KOPT-K1 (cell line): ENCODE results near the gene MLC1.
"Not testable (repeated sequence)": the region's sequence is repeated elsewhere in the genome, so short reads cannot be mapped to it uniquely, and the experiment has no call there.

Experiments used
- H3K27ac ChIP-seq: fragments of 200-600 bp; sonication (generic); 2 replicates; pipeline ENCODE4 v1.5.1; 2016; ENCODE audit warnings: antibody characterized with exemption, mild to moderate bottlenecking, low read depth, low read length; ENCODE audit not compliant: poor library complexity, severe bottlenecking
- H3K36me3 ChIP-seq: fragments of 200-600 bp; sonication (generic); 2 replicates; pipeline ENCODE4 v1.5.1; 2017; ENCODE audit warnings: antibody characterized with exemption, mild to moderate bottlenecking, low read length, moderate library complexity; ENCODE audit not compliant: insufficient read depth
- H3K9me3 ChIP-seq: fragments of 200-600 bp; sonication (generic); 2 replicates; pipeline ENCODE4 v1.5.1; 2017; ENCODE audit warnings: antibody characterized with exemption, low read length, mild to moderate bottlenecking; ENCODE audit not compliant: insufficient read depth, poor library complexity, severe bottlenecking

MLC1 gene

DNA sequence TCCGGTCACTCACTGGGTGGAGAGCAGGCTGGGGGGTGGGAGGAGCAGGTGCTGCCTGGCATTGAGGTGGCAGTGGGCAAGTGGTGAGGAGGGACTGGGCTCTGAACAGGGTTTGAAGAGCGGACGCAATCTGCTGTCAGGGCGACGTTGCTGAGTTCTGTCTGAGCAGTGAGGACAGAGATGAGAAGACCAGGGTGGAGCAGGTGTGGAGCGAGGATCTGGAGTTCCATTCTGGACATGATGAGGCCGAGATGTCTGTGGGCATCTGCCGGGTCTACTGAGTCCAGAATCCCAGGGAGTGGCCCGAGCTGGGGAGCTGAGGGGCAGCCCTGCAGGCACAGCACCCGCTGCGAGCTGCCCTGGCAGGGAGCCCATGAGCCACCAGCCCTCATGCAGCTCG is 2.4 kb upstream of the MLC1 start:
- H3K36me3 ChIP-seq = no peaks in the 10 kb centered on the region
- H3K9me3 ChIP-seq = peaks cover 8% of the 10 kb centered on the region
- H3K27ac ChIP-seq = no peak overlapping the region

- not testable (repeated sequence) for H3K27ac ChIP-seq, H3K9me3 ChIP-seq, H3K36me3 ChIP-seq
Observed at GRCh38 chr22:50086975-50087374, 1.7 kb upstream of the MLC1 start.

DNA sequence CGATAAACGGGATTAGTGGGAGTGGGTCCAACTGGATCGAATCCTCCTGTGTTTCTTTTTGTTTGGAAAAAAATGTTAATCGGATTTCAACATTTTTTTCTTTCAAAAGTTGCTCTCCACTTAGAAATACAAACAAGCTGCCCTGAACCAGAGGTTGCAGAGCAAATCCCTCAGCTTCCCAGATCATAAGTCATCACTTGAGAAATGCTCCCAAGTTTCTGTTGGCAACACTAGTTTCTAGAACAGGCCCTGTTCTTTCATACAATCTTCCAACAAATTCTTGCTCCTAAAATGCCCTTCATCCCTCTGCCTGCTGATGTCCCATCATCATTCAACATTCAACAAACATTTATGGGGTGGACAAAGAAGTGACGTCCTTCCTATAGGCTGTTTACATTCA is 1.3 kb upstream of the MLC1 start:
- H3K27ac ChIP-seq = no peak overlapping the region
- H3K9me3 ChIP-seq = peaks cover 8% of the 10 kb centered on the region
- H3K36me3 ChIP-seq = no peaks in the 10 kb centered on the region

DNA sequence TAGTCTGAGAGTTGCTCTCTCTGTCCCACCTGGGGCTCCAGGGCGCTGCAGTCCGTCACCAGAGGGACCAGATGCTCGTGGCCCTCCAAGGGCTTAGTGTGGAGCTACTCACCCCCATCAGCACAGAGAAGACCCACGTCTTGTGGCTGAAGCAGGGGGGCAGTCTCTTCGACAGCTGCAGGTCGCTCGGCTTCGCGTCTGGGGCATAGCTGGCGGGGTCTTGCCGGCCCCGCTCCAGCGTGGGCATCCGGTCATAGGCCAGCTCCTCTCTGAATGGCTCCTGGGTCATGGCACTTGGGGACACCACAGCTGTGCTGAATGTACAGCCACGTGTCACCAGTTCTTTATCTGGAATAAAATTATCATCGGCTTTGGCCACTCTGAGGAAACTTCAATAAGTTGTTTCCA is 608 bp downstream of the MLC1 start:
- peaks cover 8% of the 10 kb centered on the region for H3K9me3 ChIP-seq
- H3K27ac ChIP-seq = no peak overlapping the region
- no peaks in the 10 kb centered on the region for H3K36me3 ChIP-seq

- Histone ChIP-seq H3K27ac (no peak overlapping the region), H3K9me3 (peaks cover 8% of the 10 kb centered on the region), H3K36me3 (no peaks in the 10 kb centered on the region)
Observed at GRCh38 chr22:50084080-50084477, 1.1 kb downstream of the MLC1 start.

- Histone ChIP-seq H3K27ac (no peak overlapping the region), H3K36me3 (no peaks in the 10 kb centered on the region), H3K9me3 (peaks cover 8% of the 10 kb centered on the region)
Observed at GRCh38 chr22:50083462-50084079, 1.7 kb downstream of the MLC1 start.

DNA sequence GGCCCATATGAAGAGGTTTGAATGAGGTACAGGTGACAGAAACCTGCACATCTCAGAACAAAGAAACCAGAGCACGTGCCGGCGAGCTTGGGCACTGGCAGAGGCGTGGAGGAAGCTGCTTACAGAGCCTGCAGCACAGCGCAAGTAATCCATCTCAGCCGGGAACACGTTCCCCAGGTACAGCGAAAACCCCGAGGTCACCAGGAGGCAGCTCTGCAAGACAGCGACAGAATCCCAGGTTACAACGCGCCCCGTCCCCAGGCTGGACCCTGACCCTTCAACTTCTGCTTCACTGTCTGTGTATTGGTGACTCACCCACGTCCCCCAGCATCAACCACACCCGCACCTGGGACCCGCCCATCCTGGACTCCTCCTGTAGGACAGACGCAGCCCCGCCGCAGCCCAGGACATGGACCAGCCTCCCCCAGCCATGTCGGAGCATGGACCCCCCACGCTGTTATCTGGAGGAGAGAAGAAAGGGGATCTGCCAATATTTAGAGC is 2.2 kb downstream of the MLC1 start:
- H3K27ac ChIP-seq = no peak overlapping the region
- H3K36me3 ChIP-seq = no peaks in the 10 kb centered on the region
- peaks cover 8% of the 10 kb centered on the region for H3K9me3 ChIP-seq

- Histone ChIP-seq H3K36me3 (no peaks in the 10 kb centered on the region), H3K27ac (no peak overlapping the region), H3K9me3 (peaks cover 3% of the 10 kb centered on the region)
Observed at GRCh38 chr22:50082197-50082715, 3.0 kb downstream of the MLC1 start.

DNA sequence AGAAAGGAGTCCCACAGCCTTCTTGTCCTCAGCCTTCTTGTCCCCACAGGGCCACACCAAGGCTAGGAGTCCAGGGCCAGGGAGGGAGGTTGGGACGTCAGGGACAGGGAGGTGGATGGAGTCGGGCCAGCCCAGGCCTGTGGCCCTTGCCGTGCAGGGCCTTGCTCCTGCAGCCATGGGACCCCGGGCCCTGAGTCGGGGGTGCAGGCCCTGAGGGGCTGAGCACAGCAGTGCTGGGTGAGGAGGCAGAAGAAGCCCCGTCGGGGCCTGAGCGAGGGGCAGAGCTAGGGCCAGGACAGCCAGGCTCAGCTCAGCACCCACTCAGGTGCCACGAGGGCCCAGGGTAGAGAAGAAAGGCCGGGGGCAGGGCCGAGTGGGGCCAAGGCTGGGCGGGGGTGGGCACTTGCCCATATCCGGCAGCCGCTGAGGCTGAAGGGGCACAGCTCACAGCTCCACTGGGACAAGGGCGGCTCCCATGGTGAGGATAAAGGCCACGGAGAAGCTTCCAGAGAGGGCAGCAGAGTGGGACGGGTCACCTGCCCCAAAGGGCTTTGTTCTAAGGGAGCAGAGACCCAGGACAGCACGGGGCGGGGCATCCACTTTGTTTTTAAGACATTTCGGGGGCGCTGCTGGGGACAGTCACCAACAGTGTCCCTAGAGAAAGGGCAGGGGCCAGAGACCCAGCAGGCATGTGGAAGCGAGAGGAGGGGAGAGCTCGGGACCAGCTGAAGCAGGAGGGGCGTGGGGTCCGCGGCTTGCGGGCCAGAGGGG is 3.6 kb downstream of the MLC1 start:
- Histone ChIP-seq H3K9me3 (no peaks in the 10 kb centered on the region), H3K27ac (no peak overlapping the region), H3K36me3 (no peaks in the 10 kb centered on the region)

- Histone ChIP-seq H3K36me3 (no peaks in the 10 kb centered on the region), H3K27ac (no peak overlapping the region), H3K9me3 (no peaks in the 10 kb centered on the region)
Observed at GRCh38 chr22:50080077-50080465, 5.2 kb downstream of the MLC1 start.

DNA sequence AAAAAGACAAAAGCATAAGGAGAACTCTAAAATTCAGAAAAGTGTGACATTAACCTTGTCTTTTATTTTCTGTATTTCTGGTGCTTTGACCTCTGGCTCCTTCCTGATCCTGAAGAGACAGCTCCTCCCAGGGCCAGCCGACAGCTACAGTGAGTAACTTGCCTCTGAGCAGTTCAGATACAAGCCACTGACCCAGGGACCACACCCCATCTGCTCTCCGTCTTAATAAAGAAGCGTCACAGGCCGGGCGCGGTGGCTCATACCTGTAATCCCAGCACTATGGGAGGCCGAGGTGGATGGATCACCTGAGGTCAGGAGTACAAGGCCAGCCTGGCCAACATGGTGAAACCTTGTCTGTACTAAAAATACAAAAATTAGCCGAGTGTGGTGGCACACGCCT is 6.5 kb downstream of the MLC1 start:
- no peaks in the 10 kb centered on the region for H3K9me3 ChIP-seq
- H3K27ac ChIP-seq = no peak overlapping the region
- no peaks in the 10 kb centered on the region for H3K36me3 ChIP-seq

- no peaks in the 10 kb centered on the region for H3K36me3 ChIP-seq
- H3K27ac ChIP-seq = no peak overlapping the region
- no peaks in the 10 kb centered on the region for H3K9me3 ChIP-seq
Observed at GRCh38 chr22:50078246-50078645, 7.0 kb downstream of the MLC1 start.

DNA sequence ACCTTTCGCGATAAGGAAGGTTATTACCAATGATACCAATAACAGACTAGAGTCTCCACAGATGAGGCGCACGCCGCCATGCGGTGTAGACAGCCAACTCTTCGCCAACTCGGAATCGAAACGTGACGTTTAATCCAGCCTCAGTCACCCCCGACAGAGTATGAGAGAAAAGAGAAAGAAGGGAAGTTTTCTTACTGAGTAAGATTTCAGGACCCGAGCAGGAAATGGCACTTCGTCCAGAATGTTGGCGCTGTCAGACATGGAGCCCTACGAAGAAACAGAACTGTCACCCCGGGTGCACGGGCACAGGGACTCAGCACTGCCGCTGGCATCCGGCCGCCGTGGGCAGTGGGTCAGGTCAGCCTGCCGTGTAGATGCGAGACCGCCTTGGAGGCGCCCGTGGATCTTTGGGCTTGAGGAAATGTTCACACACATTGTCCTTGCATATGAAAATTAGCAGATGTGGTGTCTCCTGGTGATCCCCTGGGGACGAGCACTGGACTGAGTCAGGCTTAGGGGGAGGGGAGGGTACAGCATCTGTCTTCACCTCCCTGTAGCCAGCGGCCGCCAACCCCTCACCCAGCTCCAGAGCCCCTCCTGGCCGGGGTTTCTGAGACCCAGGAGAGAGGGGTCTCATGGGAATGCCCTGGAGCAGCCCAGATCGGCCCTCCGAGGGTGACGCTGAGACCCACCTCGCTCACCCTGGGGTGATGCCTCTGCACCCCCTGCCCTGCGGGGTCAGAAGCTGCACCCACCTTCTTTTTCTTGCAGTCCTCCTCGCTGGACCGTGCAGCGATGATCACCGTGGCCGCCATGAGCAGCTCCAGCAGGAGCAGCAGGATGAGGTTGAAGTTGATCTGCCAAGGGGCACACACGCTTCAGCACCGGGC is 8.3 kb downstream of the MLC1 start:
- H3K36me3 ChIP-seq = no peaks in the 10 kb centered on the region
- H3K27ac ChIP-seq = no peak overlapping the region
- H3K9me3 ChIP-seq = no peaks in the 10 kb centered on the region

GRCh38 chr22:50074551-50075530 is 10.4 kb downstream of the MLC1 start:
- Histone ChIP-seq H3K27ac (no peak overlapping the region), H3K9me3 (no peaks in the 10 kb centered on the region), H3K36me3 (no peaks in the 10 kb centered on the region)
